ENCODE data around the gene LOXL3. TPM values are rescaled to one million over a fixed set of nuclear protein-coding genes. Genes with fewer than 3 reads are reported as not detected.
A peak's percentile ranks its signal among the peaks of the same experiment; 100 is the strongest.

Gene LOXL3
- total RNA-seq, 6 donors from 2014 or later = 3.6 to 28.3 (median 10.3) TPM

DNA sequence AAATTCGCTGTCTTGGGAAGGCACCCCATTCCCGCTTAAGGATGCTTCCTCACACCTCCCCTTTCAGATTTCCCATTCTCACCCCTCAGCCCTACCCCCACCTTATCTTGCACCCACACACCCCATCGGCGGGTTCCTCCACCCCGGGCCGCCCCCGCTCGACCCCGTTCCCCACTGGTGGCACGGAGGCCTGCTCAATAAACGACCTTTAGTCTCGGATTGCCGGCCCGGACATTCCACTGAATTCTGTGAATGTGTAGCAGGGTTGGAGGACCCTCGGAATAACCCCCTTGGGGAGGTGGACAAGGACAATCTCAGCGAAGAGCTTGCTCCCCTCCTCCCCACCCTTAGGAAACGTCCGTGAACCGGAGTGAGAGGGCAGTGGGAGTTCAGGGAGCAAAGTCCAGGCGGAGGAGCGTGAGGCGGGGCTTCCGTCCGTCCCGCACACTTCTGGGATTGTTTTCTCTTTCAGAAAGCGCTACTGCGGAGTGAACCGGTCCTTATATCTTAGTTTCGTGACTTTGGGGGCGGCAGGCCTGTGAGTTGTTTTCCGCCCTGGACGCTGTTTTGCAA is 51.5 kb downstream of the LOXL3 start:
- Histone ChIP-seq H3K9me3 (no peaks in the 10 kb centered on the region), H3K4me3 (peak overlapping the region; percentile 54 to 76 (median 66)), H3K36me3 (peaks cover 0 to 22% (median 6%) of the 10 kb centered on the region in 4 donors), H3K4me1 (peaks cover 51 to 83% (median 65%) of the 10 kb centered on the region in 4 donors), H3K27ac (peak overlapping the region; percentile 64 to 90 (median 82)), H3K27me3 (peaks cover 0 to 38% (median 4%) of the 10 kb centered on the region in 4 donors)
- ATAC-seq (ENCODE audit: low FRiP score in 2 of 2) = peak in 1 of 2 donors; percentile 17
- TF ChIP-seq POLR2AphosphoS5 (IDR thresholded peaks at IDR 0.05) (no peak), EP300 (IDR thresholded peaks at IDR 0.05) (no peak), POLR2A (IDR thresholded peaks at IDR 0.05) (no peak)
- TF ChIP-seq, protein P1, sequence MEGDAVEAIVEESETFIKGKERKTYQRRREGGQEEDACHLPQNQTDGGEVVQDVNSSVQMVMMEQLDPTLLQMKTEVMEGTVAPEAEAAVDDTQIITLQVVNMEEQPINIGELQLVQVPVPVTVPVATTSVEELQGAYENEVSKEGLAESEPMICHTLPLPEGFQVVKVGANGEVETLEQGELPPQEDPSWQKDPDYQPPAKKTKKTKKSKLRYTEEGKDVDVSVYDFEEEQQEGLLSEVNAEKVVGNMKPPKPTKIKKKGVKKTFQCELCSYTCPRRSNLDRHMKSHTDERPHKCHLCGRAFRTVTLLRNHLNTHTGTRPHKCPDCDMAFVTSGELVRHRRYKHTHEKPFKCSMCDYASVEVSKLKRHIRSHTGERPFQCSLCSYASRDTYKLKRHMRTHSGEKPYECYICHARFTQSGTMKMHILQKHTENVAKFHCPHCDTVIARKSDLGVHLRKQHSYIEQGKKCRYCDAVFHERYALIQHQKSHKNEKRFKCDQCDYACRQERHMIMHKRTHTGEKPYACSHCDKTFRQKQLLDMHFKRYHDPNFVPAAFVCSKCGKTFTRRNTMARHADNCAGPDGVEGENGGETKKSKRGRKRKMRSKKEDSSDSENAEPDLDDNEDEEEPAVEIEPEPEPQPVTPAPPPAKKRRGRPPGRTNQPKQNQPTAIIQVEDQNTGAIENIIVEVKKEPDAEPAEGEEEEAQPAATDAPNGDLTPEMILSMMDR (IDR thresholded peaks at IDR 0.05) = no peak
- peak in 1 of 2 donors; percentile 79 for DNase-seq
- whole genome bisulfite sequencing, 2 donors = 17 to 20% methylated on average over 27 to 31 of the region's 32 CpGs

DNA sequence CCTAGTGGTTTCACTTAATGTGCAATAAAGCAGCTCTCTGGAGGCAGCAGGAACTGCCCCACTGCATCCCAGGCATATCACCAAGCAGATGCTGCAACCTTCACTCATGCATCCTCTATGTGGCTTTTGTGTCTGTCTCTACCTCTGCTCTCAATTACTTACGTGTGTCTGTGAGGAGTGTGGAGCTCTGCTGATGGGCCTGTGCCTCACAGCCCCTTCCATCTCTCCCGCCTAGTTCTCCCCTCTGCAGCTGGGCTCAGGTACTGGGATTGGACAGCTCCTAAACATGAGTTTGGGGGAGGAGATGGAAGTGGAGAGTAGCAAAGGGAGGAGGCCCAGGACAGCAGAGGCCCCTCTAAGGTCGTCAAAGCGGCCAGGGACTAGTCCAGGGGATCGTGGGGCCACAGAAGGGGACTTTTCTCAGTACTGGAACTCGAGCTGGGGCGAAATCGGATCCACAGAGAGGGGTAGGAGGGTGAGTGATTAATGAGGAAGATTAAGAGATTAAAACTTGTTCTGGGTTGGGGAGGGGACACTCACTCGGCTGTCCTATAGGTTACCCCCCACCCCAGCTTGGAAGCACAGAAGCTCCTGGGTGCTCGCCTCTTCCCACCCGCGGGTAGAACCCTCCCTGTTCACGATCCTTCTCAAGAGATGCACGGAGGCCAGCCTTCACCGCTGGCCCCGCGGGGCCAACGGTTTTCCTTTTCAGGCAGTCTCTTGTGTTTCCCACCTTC is 52.2 kb downstream of the LOXL3 start:
- peaks cover 47 to 78% (median 61%) of the 10 kb centered on the region in 4 donors for H3K4me1 ChIP-seq
- peak overlapping the region in 1 of 4 donors; percentile 74 for H3K4me3 ChIP-seq
- H3K27me3 ChIP-seq = peaks cover 0 to 38% (median 4%) of the 10 kb centered on the region in 4 donors
- peaks cover 0 to 22% (median 6%) of the 10 kb centered on the region in 4 donors for H3K36me3 ChIP-seq
- H3K9me3 ChIP-seq = no peaks in the 10 kb centered on the region
- 84 to 85% methylated on average over 18 of the region's 18 CpGs for WGBS, 2 donors
- H3K27ac ChIP-seq = no peak overlapping the region
- DNase-seq = peak in 1 of 2 donors; percentile 46
- ATAC-seq (ENCODE audit: low FRiP score in 2 of 2) = no peak
- TF ChIP-seq, protein P1 (IDR thresholded peaks at IDR 0.05) = no peak
- TF ChIP-seq EP300 (IDR thresholded peaks at IDR 0.05) (no peak), POLR2A (IDR thresholded peaks at IDR 0.05) (no peak), POLR2AphosphoS5 (IDR thresholded peaks at IDR 0.05) (no peak)

DNA sequence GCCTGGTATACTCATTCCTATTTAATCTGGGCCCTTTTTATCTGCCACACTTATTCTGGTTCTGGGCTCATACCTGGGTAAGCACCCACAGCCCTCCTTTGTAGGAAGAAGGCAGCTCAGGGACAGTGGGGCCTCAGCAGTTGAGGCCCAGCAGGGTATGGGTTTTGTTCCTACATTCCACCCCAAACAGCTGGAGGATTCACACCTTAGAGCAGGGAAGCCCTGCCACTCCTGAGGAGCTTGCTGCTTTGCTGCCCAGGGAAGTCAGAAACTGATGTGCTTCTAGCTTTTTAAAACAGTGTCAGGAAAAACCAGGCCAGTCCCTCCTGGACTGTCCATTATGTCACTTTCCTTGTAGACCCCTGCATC is 53.2 kb downstream of the LOXL3 start:
- H3K27ac ChIP-seq = no peak overlapping the region
- DNase-seq (no peak), ATAC-seq (ENCODE audit: low FRiP score in 2 of 2) (no peak)
- peaks cover 37 to 68% (median 51%) of the 10 kb centered on the region in 4 donors for H3K4me1 ChIP-seq
- H3K9me3 ChIP-seq = no peaks in the 10 kb centered on the region
- peaks cover 0 to 38% (median 4%) of the 10 kb centered on the region in 4 donors for H3K27me3 ChIP-seq
- TF ChIP-seq POLR2AphosphoS5 (IDR thresholded peaks at IDR 0.05) = no peak
- TF ChIP-seq, protein P1 (IDR thresholded peaks at IDR 0.05) = no peak
- no peak for TF ChIP-seq POLR2A (IDR thresholded peaks at IDR 0.05)
- TF ChIP-seq EP300 (IDR thresholded peaks at IDR 0.05) = no peak
- H3K36me3 ChIP-seq = peaks cover 0 to 14% (median 6%) of the 10 kb centered on the region in 4 donors
- no peak overlapping the region for H3K4me3 ChIP-seq

DNA sequence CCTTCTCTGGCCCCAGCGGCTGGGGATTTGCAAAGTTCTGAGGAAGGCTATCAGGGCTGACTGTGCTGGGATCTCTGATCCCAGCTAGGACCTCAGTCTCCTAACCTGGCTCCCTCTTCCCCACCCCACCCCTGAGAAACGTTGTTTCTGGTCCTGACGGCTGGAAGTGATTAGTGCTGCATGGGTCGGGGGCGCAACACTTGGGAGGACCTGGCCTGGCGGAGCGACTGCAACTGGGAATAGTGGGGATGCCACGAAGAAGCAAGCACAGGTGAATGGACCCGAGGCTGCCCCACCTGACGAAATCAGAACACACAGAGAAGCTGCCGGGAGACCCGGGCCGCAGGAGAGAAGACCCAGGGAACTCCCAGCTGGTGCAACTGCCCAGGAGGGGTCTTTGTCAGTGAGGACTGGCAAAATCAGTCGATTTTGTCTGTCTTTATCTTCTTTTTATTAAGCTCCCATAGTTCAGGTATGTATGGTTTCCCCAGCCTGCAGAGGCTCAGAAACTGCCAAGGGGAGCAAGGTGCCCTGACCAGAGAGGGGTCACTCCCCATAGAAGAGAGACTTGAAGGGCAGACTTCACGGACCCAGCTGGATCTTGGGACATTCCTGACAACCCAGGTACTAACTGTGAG is 53.7 kb downstream of the LOXL3 start:
- Histone ChIP-seq H3K4me1 (peaks cover 32 to 63% (median 47%) of the 10 kb centered on the region in 4 donors), H3K27me3 (peaks cover 0 to 38% (median 4%) of the 10 kb centered on the region in 4 donors), H3K36me3 (peaks cover 0 to 9% (median 4%) of the 10 kb centered on the region in 4 donors), H3K27ac (no peak overlapping the region), H3K4me3 (peak overlapping the region in 1 of 4 donors; percentile 51), H3K9me3 (no peaks in the 10 kb centered on the region)
- WGBS, 2 donors = 57 to 77% methylated on average over 13 to 14 of the region's 15 CpGs
- TF ChIP-seq EP300 (IDR thresholded peaks at IDR 0.05) (no peak), POLR2AphosphoS5 (IDR thresholded peaks at IDR 0.05) (no peak), POLR2A (IDR thresholded peaks at IDR 0.05) (no peak)
- TF ChIP-seq, protein P1 (IDR thresholded peaks at IDR 0.05) = no peak
- ATAC-seq (ENCODE audit: low FRiP score in 2 of 2) (no peak), DNase-seq (no peak)

Data from upper lobe of left lung (tissue), 6 donors.